ENCODE measurements around the gene ADARB1.

GRCh38 chr21:45033791-45034555 is 40.4 kb upstream of the ADARB1 start:
- TF ChIP-seq NR1H2 (CRISPR knock-in tag; IDR thresholded peaks at IDR 0.05) (no peak), ZNF589 (CRISPR knock-in tag; IDR thresholded peaks at IDR 0.05; ENCODE audit: low read depth) (no peak), CTCF (IDR thresholded peaks at IDR 0.05 in 2 of 3, conservative IDR thresholded peaks at IDR 0.05 in 1 of 3; ENCODE audit: insufficient read depth in 2 of 3, low read depth in 1 of 3, low read length in 3 of 3) (no peak), REST (IDR thresholded peaks at IDR 0.05; ENCODE audit: borderline replicate concordance) (no peak), REST (CRISPR knock-in tag; IDR thresholded peaks at IDR 0.05; ENCODE audit: low read depth) (no peak), ELK1 (CRISPR knock-in tag; IDR thresholded peaks at IDR 0.05) (no peak), NBN (IDR thresholded peaks at IDR 0.05; ENCODE audit: low read depth) (no peak), SP1 (CRISPR knock-in tag; IDR thresholded peaks at IDR 0.05) (no peak), TAF7 (tag; IDR thresholded peaks at IDR 0.05) (no peak), CBFB (CRISPR knock-in tag; IDR thresholded peaks at IDR 0.05) (no peak), HMG20A (CRISPR knock-in tag; conservative IDR thresholded peaks at IDR 0.05) (no peak), ZFP30 (CRISPR knock-in tag; IDR thresholded peaks at IDR 0.05; ENCODE audit: borderline replicate concordance) (no peak), MAFK (IDR thresholded peaks at IDR 0.05; ENCODE audit: low read length) (no peak), E2F6 (IDR thresholded peaks at IDR 0.05; ENCODE audit: borderline replicate concordance in 1 of 2, extremely low read depth in 1 of 2, insufficient read depth in 1 of 2, insufficient read length in 1 of 2, low read depth in 1 of 2, low read length in 1 of 2, poor library complexity in 1 of 2, severe bottlenecking in 1 of 2) (no peak)

Data from K562 (cell line).